ENCODE measurements around the gene KCNH8.

KCNH8 gene

GRCh38 chr3:19394946-19395345, 246.6 kb downstream of the KCNH8 start:
- DNase-seq, result no peak

GRCh38 chr3:19396726-19397125, 248.4 kb downstream of the KCNH8 start:
- no peak for DNase-seq

- DNase-seq, result no peak
Observed at GRCh38 chr3:19399356-19399755, 251.0 kb downstream of the KCNH8 start.

- no peak for DNase-seq
Observed at GRCh38 chr3:19399836-19400235, 251.5 kb downstream of the KCNH8 start.

- no peak for DNase-seq
Observed at GRCh38 chr3:19420159-19420558, 271.8 kb downstream of the KCNH8 start.

- no peak for DNase-seq
Observed at GRCh38 chr3:19425825-19426224, 277.5 kb downstream of the KCNH8 start.

GRCh38 chr3:19427422-19428149, 279.3 kb downstream of the KCNH8 start:
- no peak for DNase-seq

GRCh38 chr3:19428729-19429128, 280.4 kb downstream of the KCNH8 start:
- no peak for DNase-seq

- no peak for DNase-seq
Observed at GRCh38 chr3:19432669-19433068, 284.4 kb downstream of the KCNH8 start.

- DNase-seq, result no peak
Observed at GRCh38 chr3:19436746-19437145, 288.4 kb downstream of the KCNH8 start.

GRCh38 chr3:19439944-19440343, 291.6 kb downstream of the KCNH8 start:
- no peak for DNase-seq

GRCh38 chr3:19446138-19446537, 297.8 kb downstream of the KCNH8 start:
- no peak for DNase-seq

- no peak for DNase-seq
Observed at GRCh38 chr3:19446687-19447086, 298.4 kb downstream of the KCNH8 start.

- DNase-seq, result no peak
Observed at GRCh38 chr3:19455546-19455945, 307.2 kb downstream of the KCNH8 start.

- DNase-seq, result no peak
Observed at GRCh38 chr3:19456738-19457137, 308.4 kb downstream of the KCNH8 start.

- no peak for DNase-seq
Observed at GRCh38 chr3:19457449-19457848, 309.1 kb downstream of the KCNH8 start.

- DNase-seq, result no peak
Observed at GRCh38 chr3:19467761-19468160, 319.5 kb downstream of the KCNH8 start.

- DNase-seq, result no peak
Observed at GRCh38 chr3:19471138-19471537, 322.8 kb downstream of the KCNH8 start.

- no peak for DNase-seq
Observed at GRCh38 chr3:19473971-19474580, 325.8 kb downstream of the KCNH8 start.

- no peak for DNase-seq
Observed at GRCh38 chr3:19476281-19476680, 328.0 kb downstream of the KCNH8 start.

- no peak for DNase-seq
Observed at GRCh38 chr3:19485267-19485666, 337.0 kb downstream of the KCNH8 start.

GRCh38 chr3:19487386-19487785, 339.1 kb downstream of the KCNH8 start:
- DNase-seq, result no peak

- DNase-seq, result no peak
Observed at GRCh38 chr3:19488939-19489338, 340.6 kb downstream of the KCNH8 start.

- no peak for DNase-seq
Observed at GRCh38 chr3:19489936-19490335, 341.6 kb downstream of the KCNH8 start.

- no peak for DNase-seq
Observed at GRCh38 chr3:19506171-19506570, 357.9 kb downstream of the KCNH8 start.
